ENCODE data around the gene APBA1.

DNA sequence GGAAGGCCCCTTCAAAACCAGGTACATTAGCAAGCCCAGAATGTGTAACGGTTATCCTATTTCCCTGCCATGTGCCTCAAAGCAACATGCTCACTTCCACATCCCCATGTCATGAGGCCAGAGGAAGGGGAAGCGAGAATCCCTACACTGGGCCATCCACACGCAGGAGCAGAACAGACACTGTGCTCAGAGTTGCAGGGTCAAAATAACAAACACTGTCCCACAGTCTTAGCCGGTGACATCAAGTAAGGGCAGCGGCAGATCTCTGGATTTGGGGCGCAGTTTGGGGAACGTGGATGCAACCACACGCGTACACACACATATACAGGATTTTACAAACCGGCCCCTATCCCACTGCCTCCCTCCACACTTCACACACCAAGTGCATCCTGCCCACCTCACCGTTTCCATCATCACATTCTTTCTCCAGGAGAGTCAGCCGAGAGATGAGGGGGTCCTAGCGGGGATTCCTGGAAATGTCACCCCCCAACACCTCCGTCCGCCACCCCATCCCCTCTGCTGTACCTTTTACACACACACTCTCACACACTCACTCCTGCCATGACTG, 776 bp downstream of the APBA1 start:
- TF ChIP-seq TCF7L2 (IDR thresholded peaks at IDR 0.05; ENCODE audit: low read depth, low read length), result no peak
- TF ChIP-seq, protein P1, sequence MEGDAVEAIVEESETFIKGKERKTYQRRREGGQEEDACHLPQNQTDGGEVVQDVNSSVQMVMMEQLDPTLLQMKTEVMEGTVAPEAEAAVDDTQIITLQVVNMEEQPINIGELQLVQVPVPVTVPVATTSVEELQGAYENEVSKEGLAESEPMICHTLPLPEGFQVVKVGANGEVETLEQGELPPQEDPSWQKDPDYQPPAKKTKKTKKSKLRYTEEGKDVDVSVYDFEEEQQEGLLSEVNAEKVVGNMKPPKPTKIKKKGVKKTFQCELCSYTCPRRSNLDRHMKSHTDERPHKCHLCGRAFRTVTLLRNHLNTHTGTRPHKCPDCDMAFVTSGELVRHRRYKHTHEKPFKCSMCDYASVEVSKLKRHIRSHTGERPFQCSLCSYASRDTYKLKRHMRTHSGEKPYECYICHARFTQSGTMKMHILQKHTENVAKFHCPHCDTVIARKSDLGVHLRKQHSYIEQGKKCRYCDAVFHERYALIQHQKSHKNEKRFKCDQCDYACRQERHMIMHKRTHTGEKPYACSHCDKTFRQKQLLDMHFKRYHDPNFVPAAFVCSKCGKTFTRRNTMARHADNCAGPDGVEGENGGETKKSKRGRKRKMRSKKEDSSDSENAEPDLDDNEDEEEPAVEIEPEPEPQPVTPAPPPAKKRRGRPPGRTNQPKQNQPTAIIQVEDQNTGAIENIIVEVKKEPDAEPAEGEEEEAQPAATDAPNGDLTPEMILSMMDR (IDR thresholded peaks at IDR 0.05), result no peak
